Neuronal stem cell (in vitro differentiated cells): ENCODE measurements around the gene IPO4.

Experiments
- DNase-seq: peaks from one replicate; pipeline ENCODE4 v3.0.0-alpha.2; 2013; ENCODE audit warnings: low spot score
- H2AFZ ChIP-seq: one replicate; pipeline ENCODE4 v1.6.1; 2013; ENCODE audit warnings: mild to moderate bottlenecking, low read length, inconsistent platforms
- H2AK5ac ChIP-seq: 2 replicates; pipeline ENCODE4 v1.6.1; 2013; ENCODE audit warnings: low read depth, mild to moderate bottlenecking, inconsistent platforms, low read length, moderate library complexity, mixed read lengths
- H2BK120ac ChIP-seq: 2 replicates; pipeline ENCODE4 v1.6.1; 2013; ENCODE audit warnings: low read depth, mild to moderate bottlenecking, inconsistent platforms, low read length, moderate library complexity, mixed read lengths
- H2BK12ac ChIP-seq: one replicate; pipeline ENCODE4 v1.6.1; 2013; ENCODE audit warnings: low read length, inconsistent platforms
- H2BK15ac ChIP-seq: 2 replicates; pipeline ENCODE4 v1.6.1; 2013; ENCODE audit warnings: mild to moderate bottlenecking, low read length, inconsistent platforms, mixed read lengths
- H2BK5ac ChIP-seq: one replicate; pipeline ENCODE4 v1.6.1; 2013; ENCODE audit warnings: inconsistent platforms, mild to moderate bottlenecking, low read length, moderate library complexity
- H3K14ac ChIP-seq: one replicate; pipeline ENCODE4 v1.6.1; 2013; ENCODE audit warnings: low read length, inconsistent platforms
- H3K18ac ChIP-seq: 2 replicates; pipeline ENCODE4 v1.6.1; 2013; ENCODE audit warnings: low read length, inconsistent platforms
- H3K23ac ChIP-seq: 2 replicates; pipeline ENCODE4 v1.6.1; 2013; ENCODE audit warnings: low read depth, mild to moderate bottlenecking, mixed read lengths, low read length, inconsistent platforms; ENCODE audit not compliant: poor library complexity
- H3K27ac ChIP-seq: replicated peaks from 3 replicates; pipeline ENCODE4 v1.5.1; 2013; ENCODE audit warnings: low read length, inconsistent platforms
- H3K27me3 ChIP-seq, 3 experiments: 2 replicates each; pipeline ENCODE4 v1.6.1; 2013; ENCODE audit warnings: low read length in 3 of 3, mild to moderate bottlenecking in 2 of 3, inconsistent platforms in 1 of 3, low read depth in 1 of 3, mixed read lengths in 1 of 3, moderate library complexity in 1 of 3; ENCODE audit not compliant: control insufficient read depth in 3 of 3, insufficient read depth in 3 of 3
- H3K36me3 ChIP-seq, 2 donors: replicated peaks in 1 of 2; 2 replicates each; pipeline ENCODE4 v1.6.1; 2013; ENCODE audit warnings: low read length in 2 of 2; ENCODE audit not compliant: control insufficient read depth in 2 of 2, insufficient read depth in 2 of 2
- H3K4ac ChIP-seq: 2 replicates; pipeline ENCODE4 v1.6.1; 2013; ENCODE audit warnings: inconsistent platforms, mild to moderate bottlenecking, low read length, moderate library complexity
- H3K4me1 ChIP-seq, 2 donors: 1 replicate in 1 of 2; 2 replicates in 1 of 2; pipeline ENCODE4 v1.6.1; 2013; ENCODE audit warnings: low read length in 2 of 2, low read depth in 1 of 2; ENCODE audit not compliant: control insufficient read depth in 2 of 2, insufficient read depth in 1 of 2
- H3K4me2 ChIP-seq: one replicate; pipeline ENCODE4 v1.6.1; 2013; ENCODE audit warnings: mild to moderate bottlenecking, low read length, inconsistent platforms; ENCODE audit not compliant: insufficient read depth, poor library complexity, severe bottlenecking
- H3K4me3 ChIP-seq, 2 donors: 2 replicates each; pipeline ENCODE4 v1.5.1; 2013; ENCODE audit warnings: low read length in 2 of 2, mild to moderate bottlenecking in 2 of 2, inconsistent platforms in 1 of 2, moderate library complexity in 1 of 2
- H3K79me1 ChIP-seq: one replicate; pipeline ENCODE4 v1.6.1; 2013; ENCODE audit warnings: low read depth, mild to moderate bottlenecking, inconsistent platforms, low read length, moderate library complexity
- H3K9ac ChIP-seq: one replicate; pipeline ENCODE4 v1.6.1; 2013; ENCODE audit warnings: mild to moderate bottlenecking, low read depth, low read length, inconsistent platforms; ENCODE audit not compliant: poor library complexity
- H3K9me3 ChIP-seq, 2 donors: replicated peaks in 1 of 2; 2 replicates each; pipeline versions ENCODE3 to v1.6.1; 2013; ENCODE audit warnings: low read length in 2 of 2, mild to moderate bottlenecking in 2 of 2, inconsistent platforms in 1 of 2, low read depth in 1 of 2, mixed read lengths in 1 of 2, moderate library complexity in 1 of 2; ENCODE audit not compliant: control insufficient read depth in 2 of 2, insufficient read depth in 1 of 2
- H4K8ac ChIP-seq: one replicate; pipeline ENCODE4 v1.6.1; 2013; ENCODE audit warnings: low read depth, mild to moderate bottlenecking, inconsistent platforms, low read length, moderate library complexity
- H4K91ac ChIP-seq: one replicate; pipeline ENCODE4 v1.6.1; 2013; ENCODE audit warnings: low read length, low read depth, mild to moderate bottlenecking, inconsistent platforms; ENCODE audit not compliant: poor library complexity
- WGBS, 2 donors: extraction: QIAGEN DNeasy Blood & Tissue Kit; methylation state at CpG; one replicate each; pipeline ENCODE4 v1.1.7; 2013; ENCODE audit warnings: missing lambda C conversion rate in 2 of 2, mixed read lengths in 1 of 2; ENCODE audit not compliant: insufficient read length in 2 of 2, insufficient replicate concordance in 1 of 2; ENCODE audit errors: extremely low coverage in 2 of 2; 5-methylcytosine and 5-hydroxymethylcytosine counted together

The IPO4 gene

DNA sequence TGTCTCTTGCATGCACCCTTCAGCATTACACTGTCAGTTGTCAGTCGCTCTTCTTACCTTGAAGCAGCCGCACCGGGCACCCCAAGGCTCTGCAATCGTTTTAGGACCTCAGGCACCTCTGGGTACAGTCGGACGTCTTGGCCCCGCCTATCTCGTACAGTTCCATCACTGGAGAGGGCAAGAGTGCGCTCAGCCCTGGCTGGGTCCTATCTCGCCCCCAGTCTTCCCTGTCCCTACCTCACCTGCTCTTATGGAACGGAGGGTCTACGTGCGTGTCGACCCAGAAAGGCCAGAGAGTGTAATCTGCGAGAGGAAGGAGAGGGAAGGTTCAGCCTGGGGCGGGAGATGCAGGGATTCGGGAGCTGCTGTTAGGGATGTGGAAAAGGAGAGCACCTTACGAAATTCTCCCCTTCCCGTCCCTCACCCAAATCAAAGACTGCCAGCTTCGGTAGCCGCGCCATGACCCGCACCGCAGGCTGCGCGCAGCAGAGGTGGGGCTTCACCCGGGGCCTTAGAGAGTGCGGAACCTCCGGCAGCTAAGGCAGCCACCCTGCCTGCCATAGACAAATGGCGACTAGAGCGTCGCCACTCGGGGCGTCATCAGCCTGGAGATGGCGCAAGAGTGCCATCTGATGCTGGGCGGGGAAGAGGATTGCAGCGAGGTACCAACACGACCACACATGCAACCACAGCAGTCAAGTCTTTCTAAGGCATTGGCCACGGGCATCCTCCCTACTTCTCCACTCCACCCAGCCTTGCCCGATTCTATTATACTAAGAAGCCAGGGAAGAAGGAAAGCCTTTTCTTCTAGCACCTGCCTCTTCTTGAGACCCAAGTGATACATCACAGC is 27.1 kb upstream of the IPO4 start, which contains the start of gene MDP1:
Gene MDP1 (minus strand): TSS at position 572 of the 850 bp plus-strand sequence. CDS start 111 bp downstream, at position 461.
- peak; percentile 77 for DNase-seq
- Histone ChIP-seq H2AK5ac (peak within 1 kb of the TSS; percentile 24), H3K79me1 (no peaks in the 10 kb centered on the region), H3K9me3 (no peaks in the 10 kb centered on the region), H2BK15ac (no peak within 1 kb of the TSS), H3K36me3 (peaks cover 8 to 37% of the 10 kb centered on the region in 2 donors), H3K4me3 (peak within 1 kb of the TSS; percentile 78 to 91), H4K8ac (peak within 1 kb of the TSS; percentile 89), H3K18ac (peak within 1 kb of the TSS; percentile 49), H2BK12ac (no peak within 1 kb of the TSS), H3K14ac (peak within 1 kb of the TSS; percentile 77), H4K91ac (no peak within 1 kb of the TSS), H3K4me1 (peaks cover 4 to 5% of the 10 kb centered on the region in 2 donors), H3K27ac (peak within 1 kb of the TSS; percentile 52), H2BK120ac (peak within 1 kb of the TSS; percentile 14), H3K23ac (peak within 1 kb of the TSS; percentile 31), H2BK5ac (no peak within 1 kb of the TSS), H3K9ac (peak within 1 kb of the TSS; percentile 95), H3K4ac (no peak within 1 kb of the TSS), H3K4me2 (peak within 1 kb of the TSS; percentile 79), H2AFZ (peak within 1 kb of the TSS; percentile 90), H3K27me3 (no peaks in the 10 kb centered on the region)
- no CpG with 5 or more reads among the region's 40 CpGs for WGBS, 2 donors

DNA sequence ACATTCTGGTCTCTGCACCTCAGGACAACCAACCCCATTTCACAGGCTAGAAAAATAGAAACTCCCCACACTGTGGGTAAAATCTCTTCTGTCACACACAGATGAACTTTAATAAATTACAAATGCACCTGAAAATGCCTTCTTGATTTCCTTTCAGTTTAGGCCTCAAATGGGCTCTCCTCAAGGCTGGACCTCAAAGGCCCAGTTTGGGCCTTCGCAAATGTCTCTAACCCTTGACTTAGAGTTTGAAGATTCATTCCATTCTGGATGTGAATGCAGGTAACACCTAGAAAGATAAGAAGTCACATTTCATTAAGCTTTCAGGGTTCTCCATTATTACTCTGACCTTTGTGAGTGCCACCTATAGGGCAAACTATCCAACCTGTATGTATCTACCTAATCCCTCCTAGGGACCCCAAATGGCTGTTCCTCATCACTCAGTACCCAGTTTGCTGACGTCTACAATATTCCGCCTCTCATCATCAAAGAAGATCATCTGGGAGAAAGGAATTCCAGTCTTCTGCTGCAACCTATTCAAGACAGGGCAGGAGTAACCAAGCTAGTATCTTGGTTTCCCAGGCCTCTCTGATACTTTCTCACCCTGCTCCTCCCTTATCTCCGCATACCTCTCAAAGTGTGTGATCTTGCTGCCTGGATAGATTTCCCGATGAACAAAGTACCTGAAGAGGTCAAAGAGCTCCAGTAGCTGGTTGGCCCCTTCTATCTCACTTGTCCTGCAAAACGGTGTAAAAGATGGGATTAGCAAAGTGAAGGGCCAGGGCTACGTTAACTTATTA is 25.4 kb upstream of the IPO4 start:
- Histone ChIP-seq H3K79me1 (no peaks in the 10 kb centered on the region), H4K91ac (no peak overlapping the region), H3K36me3 (peaks cover 23 to 53% of the 10 kb centered on the region in 2 donors), H3K4me1 (peaks cover 4 to 5% of the 10 kb centered on the region in 2 donors), H2BK5ac (no peak overlapping the region), H2BK120ac (no peak overlapping the region), H3K4ac (no peak overlapping the region), H2AK5ac (no peak overlapping the region), H3K18ac (no peak overlapping the region), H4K8ac (no peak overlapping the region), H3K23ac (no peak overlapping the region), H3K14ac (no peak overlapping the region), H3K27me3 (no peaks in the 10 kb centered on the region), H2BK15ac (no peak overlapping the region), H3K9ac (no peak overlapping the region), H3K9me3 (no peaks in the 10 kb centered on the region), H2BK12ac (no peak overlapping the region), H2AFZ (peak overlapping the region; percentile 85), H3K27ac (no peak overlapping the region), H3K4me2 (no peak overlapping the region), H3K4me3 (peak overlapping the region in 1 of 2 donors; percentile 62)
- WGBS, 2 donors: no CpG with 5 or more reads among the region's 7 CpGs
- no peak for DNase-seq

DNA sequence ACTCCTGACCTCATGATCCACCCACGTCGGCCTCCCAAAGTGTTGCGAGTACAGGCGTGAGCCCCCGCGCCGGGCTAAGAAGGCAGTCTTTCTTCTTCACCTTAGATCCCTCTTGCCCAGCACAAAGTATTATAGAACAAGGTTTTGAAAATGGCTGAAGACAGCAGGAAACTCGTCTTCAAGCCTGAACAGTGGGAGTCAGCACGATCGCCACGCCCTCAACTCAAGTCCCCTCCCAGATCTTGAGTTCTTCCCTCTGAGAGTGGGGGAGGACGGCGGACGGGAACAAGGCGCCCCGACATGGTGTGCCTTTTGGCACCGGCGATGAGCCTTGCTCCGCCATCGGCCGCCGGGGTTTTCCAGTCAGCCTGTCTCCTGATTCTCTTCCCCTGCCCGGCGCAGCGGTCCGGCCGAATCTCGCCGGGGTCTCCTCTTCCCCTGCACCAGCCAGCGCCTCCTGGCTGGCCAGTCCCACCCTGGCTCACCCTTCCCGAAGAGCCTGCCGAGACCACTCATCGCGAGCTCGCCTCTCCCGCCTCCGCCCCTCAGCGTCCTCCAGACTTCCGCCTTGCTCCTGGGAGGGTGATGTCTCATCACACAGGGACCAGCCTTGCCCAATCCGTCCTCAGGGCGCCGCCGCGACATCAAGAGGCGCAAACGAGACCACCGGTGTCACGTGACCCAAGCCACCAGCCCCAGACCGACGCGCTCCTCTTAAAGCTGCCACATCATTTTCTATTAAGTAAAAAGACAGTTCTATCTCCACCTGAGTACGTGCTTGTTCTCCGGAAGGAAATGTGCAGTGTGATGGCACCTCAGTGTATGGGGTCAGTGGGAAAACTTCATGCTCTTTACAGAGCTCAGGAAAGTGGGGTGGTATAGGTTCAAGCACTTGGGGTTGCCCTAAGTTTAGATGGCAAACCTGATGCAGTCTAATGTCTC is 24.6 kb upstream of the IPO4 start, which contains the start of gene CHMP4A:
Gene CHMP4A (minus strand): TSS at position 565 of the 942 bp plus-strand sequence. CDS start 49 bp downstream, at position 516.
- H2BK15ac ChIP-seq: no peak within 1 kb of the TSS
- no peak within 1 kb of the TSS for H2AK5ac ChIP-seq
- H3K18ac ChIP-seq: peak within 1 kb of the TSS; percentile 96
- H3K4ac ChIP-seq: no peak within 1 kb of the TSS
- H3K23ac ChIP-seq: peak within 1 kb of the TSS; percentile 98
- no peaks in the 10 kb centered on the region for H3K27me3 ChIP-seq
- H3K27ac ChIP-seq: peak within 1 kb of the TSS; percentile 96
- H3K4me1 ChIP-seq: peaks cover 4 to 5% of the 10 kb centered on the region in 2 donors
- H3K36me3 ChIP-seq: peaks cover 24 to 58% of the 10 kb centered on the region in 2 donors
- H2BK5ac ChIP-seq: no peak within 1 kb of the TSS
- no peak within 1 kb of the TSS for H2BK120ac ChIP-seq
- H3K79me1 ChIP-seq: no peaks in the 10 kb centered on the region
- no peak within 1 kb of the TSS for H4K8ac ChIP-seq
- WGBS, 2 donors: no CpG with 5 or more reads among the region's 53 CpGs
- peak within 1 kb of the TSS; percentile 77 for H3K14ac ChIP-seq
- no peak within 1 kb of the TSS for H4K91ac ChIP-seq
- H2BK12ac ChIP-seq: no peak within 1 kb of the TSS
- H3K9ac ChIP-seq: peak within 1 kb of the TSS; percentile 94
- H3K4me2 ChIP-seq: peak within 1 kb of the TSS; percentile 73
- H2AFZ ChIP-seq: peak within 1 kb of the TSS; percentile 85
- peak within 1 kb of the TSS; percentile 62 to 90 for H3K4me3 ChIP-seq
- H3K9me3 ChIP-seq: no peaks in the 10 kb centered on the region
- peak; percentile 94 for DNase-seq
